Right atrium auricular region (tissue), 2 donors: ENCODE results near the gene FFAR2. TPM values are rescaled to one million over a fixed set of nuclear protein-coding genes. Genes with fewer than 3 reads are reported as not detected.

Source experiments
- DNase-seq: peaks from one replicate; pipeline ENCODE4 v3.0.0-alpha.2; 2019; ENCODE audit warnings: low spot score
- H3K27ac ChIP-seq, 2 donors: fragments of 200-600 bp; sonication (generic); 1 replicate in 1 of 2; 2 replicates in 1 of 2; pipeline ENCODE4 v1.5.1; 2016 to 2019
- H3K27me3 ChIP-seq, 2 donors: fragments of 200-600 bp; sonication (generic); one replicate each; pipeline versions ENCODE4 v1.5.1 to v1.6.0; 2017 to 2019
- H3K36me3 ChIP-seq: fragments of 200-600 bp; sonication (generic); one replicate; pipeline ENCODE4 v1.5.1; 2016
- H3K4me1 ChIP-seq, 2 donors: fragments of 200-600 bp; sonication (generic); one replicate each; pipeline versions ENCODE4 v1.5.1 to v1.6.0; 2017 to 2019
- H3K4me3 ChIP-seq, 2 donors: fragments of 200-600 bp; sonication (generic); 1 replicate in 1 of 2; 2 replicates in 1 of 2; pipeline ENCODE4 v1.5.1; 2017 to 2019; ENCODE audit warnings: mild to moderate bottlenecking in 1 of 2, moderate library complexity in 1 of 2
- H3K9me3 ChIP-seq, 2 donors: fragments of 200-600 bp; sonication (generic); one replicate each; pipeline ENCODE4 v1.5.1; 2019
- total RNA-seq, 2 donors: library from RNA; depleted of rRNA; stranded (reverse); fragments of >200 nt; gene quantifications; one replicate each; pipeline ENCODE4 v1.1.0, GENCODE V29; 2016
- TF ChIP-seq, protein P1 (sequence below), 2 donors: fragments of 200-600 bp; sonication (generic); IDR thresholded peaks; one replicate each; pipeline ENCODE4 v1.5.1; 2019; ENCODE audit warnings: antibody characterized with exemption in 2 of 2

The FFAR2 gene
- total RNA-seq, 2 donors from 2014 or later = 0.20 TPM; not detected in 1

GRCh38 chr19:35454663-35455062 is 6.6 kb downstream of the FFAR2 start:
- DNase-seq = no peak
- H3K4me3 ChIP-seq = no peak overlapping the region
- H3K27me3 ChIP-seq = no peaks in the 10 kb centered on the region
- peaks cover 0 to 12% of the 10 kb centered on the region in 2 donors for H3K4me1 ChIP-seq
- H3K27ac ChIP-seq = no peak overlapping the region
- TF ChIP-seq, protein P1, sequence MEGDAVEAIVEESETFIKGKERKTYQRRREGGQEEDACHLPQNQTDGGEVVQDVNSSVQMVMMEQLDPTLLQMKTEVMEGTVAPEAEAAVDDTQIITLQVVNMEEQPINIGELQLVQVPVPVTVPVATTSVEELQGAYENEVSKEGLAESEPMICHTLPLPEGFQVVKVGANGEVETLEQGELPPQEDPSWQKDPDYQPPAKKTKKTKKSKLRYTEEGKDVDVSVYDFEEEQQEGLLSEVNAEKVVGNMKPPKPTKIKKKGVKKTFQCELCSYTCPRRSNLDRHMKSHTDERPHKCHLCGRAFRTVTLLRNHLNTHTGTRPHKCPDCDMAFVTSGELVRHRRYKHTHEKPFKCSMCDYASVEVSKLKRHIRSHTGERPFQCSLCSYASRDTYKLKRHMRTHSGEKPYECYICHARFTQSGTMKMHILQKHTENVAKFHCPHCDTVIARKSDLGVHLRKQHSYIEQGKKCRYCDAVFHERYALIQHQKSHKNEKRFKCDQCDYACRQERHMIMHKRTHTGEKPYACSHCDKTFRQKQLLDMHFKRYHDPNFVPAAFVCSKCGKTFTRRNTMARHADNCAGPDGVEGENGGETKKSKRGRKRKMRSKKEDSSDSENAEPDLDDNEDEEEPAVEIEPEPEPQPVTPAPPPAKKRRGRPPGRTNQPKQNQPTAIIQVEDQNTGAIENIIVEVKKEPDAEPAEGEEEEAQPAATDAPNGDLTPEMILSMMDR (IDR thresholded peaks at IDR 0.05) = no peak
- H3K36me3 ChIP-seq = no peaks in the 10 kb centered on the region
- H3K9me3 ChIP-seq = no peaks in the 10 kb centered on the region

GRCh38 chr19:35455616-35456201 is 7.7 kb downstream of the FFAR2 start:
- Histone ChIP-seq H3K9me3 (no peaks in the 10 kb centered on the region), H3K27me3 (no peaks in the 10 kb centered on the region), H3K4me3 (no peak overlapping the region), H3K27ac (no peak overlapping the region), H3K4me1 (peaks cover 0 to 15% of the 10 kb centered on the region in 2 donors), H3K36me3 (no peaks in the 10 kb centered on the region)
- DNase-seq = no peak
- TF ChIP-seq, protein P1 (IDR thresholded peaks at IDR 0.05) = no peak

DNA sequence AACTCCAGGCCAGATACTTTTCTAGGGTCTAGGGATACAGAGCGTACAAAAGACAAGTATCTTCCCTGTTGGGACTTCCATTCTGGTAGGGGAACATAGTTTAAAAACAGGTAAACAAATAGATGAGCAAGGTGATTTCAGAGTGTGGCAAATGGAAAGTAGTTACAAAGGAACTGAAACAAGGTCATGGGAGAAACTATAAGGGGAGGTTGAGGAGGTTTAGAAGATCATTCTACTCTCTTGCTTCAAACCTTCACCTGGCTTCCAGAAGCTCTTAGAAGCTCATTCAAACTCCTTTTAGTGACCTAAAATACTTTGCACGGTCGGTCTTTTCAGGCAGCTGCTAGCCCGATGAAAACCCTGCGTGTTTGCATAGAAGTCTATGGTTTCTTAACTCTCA is 9.1 kb downstream of the FFAR2 start:
- Histone ChIP-seq H3K4me3 (no peak overlapping the region), H3K27ac (no peak overlapping the region), H3K9me3 (no peaks in the 10 kb centered on the region), H3K27me3 (no peaks in the 10 kb centered on the region), H3K4me1 (peaks cover 0 to 23% of the 10 kb centered on the region in 2 donors), H3K36me3 (no peaks in the 10 kb centered on the region)
- TF ChIP-seq, protein P1 (IDR thresholded peaks at IDR 0.05) = no peak
- no peak for DNase-seq

DNA sequence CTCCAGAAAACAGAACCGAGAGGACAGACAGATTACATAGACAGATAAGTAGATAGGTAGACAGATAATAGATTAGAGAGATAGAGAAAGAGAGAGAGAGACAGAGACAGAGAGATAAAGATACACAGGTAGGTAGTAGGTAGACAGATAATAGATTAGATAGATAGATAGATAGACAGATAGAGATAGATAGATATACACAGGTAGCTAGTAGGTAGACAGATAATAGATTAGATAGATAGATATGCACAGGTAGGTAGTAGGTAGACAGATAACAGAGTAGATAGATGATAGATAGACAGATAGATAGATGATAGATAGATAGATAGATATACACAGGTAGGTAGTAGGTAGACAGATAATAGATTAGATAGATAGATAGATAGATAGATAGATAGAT is 10.1 kb downstream of the FFAR2 start:
- Histone ChIP-seq H3K27ac (no peak overlapping the region), H3K9me3 (no peaks in the 10 kb centered on the region), H3K4me1 (peaks cover 0 to 34% of the 10 kb centered on the region in 2 donors), H3K27me3 (no peaks in the 10 kb centered on the region), H3K36me3 (no peaks in the 10 kb centered on the region), H3K4me3 (no peak overlapping the region)
- DNase-seq = no peak
- TF ChIP-seq, protein P1 (IDR thresholded peaks at IDR 0.05) = no peak

DNA sequence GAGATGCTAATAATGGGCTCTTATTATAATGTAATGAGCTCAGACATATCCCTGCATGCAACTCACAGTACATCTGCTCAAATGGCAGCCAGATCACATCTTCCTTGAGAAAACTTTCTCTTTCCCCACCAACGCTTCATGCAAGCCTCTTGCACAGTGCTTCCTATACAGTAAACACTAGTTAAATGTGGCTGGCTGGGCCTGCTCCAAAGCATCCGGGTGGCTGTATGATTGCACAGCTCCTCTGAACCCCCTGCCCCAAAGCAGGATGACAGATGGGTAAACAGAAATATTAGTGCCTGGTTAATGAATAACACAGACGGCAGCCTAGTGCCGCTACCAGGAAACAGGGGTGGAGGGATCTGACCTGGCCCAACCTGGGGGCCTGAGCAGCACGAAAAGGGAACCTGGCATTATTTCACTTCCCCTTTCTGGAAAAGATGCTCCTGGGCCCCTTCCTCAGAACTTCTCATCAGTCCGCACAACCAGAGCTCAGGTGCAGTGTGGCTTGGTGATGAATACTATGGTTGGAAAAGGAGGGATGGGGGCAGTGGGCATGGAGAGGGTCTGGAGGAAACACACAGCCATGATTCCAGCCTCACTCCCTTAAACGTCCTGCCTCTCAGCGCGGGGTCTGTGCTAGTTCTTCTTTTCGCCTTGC is 10.8 kb downstream of the FFAR2 start:
- Histone ChIP-seq H3K4me3 (no peak overlapping the region), H3K27ac (peak overlapping the region in 1 of 2 donors; percentile 27), H3K27me3 (no peaks in the 10 kb centered on the region), H3K4me1 (peaks cover 0 to 34% of the 10 kb centered on the region in 2 donors), H3K9me3 (no peaks in the 10 kb centered on the region), H3K36me3 (no peaks in the 10 kb centered on the region)
- DNase-seq = no peak
- TF ChIP-seq, protein P1 (IDR thresholded peaks at IDR 0.05) = no peak
